HEK293 (cell line): Measurements from ENCODE around the gene FRMD3.

Experiments used
- ZBTB7A ChIP-seq: fragments of 450-650 bp; formaldehyde crosslinking; IDR thresholded peaks from 2 replicates; pipeline ENCODE4 v1.5.1; 2016; ENCODE audit warnings: low read depth, missing biosample characterization, missing genetic modification characterization
- ZEB2 ChIP-seq: fragments of 450-650 bp; formaldehyde crosslinking; IDR thresholded peaks from 2 replicates; pipeline ENCODE4 v1.5.1; 2016; ENCODE audit warnings: missing biosample characterization, missing genetic modification characterization
- TF ChIP-seq, protein P1 (sequence below): fragments of 450-650 bp; formaldehyde crosslinking; IDR thresholded peaks from 2 replicates; pipeline ENCODE4 v1.5.1; 2016; ENCODE audit warnings: missing biosample characterization, missing genetic modification characterization
- TF ChIP-seq, protein P2 (sequence below): fragments of 450-650 bp; formaldehyde crosslinking; IDR thresholded peaks from 2 replicates; pipeline ENCODE4 v1.5.1; 2016; ENCODE audit warnings: missing biosample characterization, missing genetic modification characterization

DNA sequence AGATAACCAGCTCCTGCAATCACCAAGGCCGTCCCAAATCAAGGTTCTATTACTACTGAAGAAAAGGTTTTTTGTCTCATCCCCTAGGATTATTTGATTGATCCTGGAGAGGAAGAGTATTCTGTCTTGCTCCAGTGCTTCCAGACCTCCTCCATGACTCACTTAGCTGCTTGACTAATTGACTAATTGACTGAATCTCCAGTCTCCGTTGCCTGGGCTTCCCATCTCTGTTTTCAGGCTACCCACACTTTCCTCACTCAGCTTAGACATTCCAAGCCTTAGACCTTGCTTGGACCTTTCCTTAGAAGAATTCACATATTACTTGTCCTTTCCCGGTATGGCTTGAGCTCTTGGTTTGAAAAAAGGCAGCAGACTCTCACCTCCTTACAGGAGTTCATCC, 60.6 kb downstream of the FRMD3 start:
- TF ChIP-seq, protein P1, sequence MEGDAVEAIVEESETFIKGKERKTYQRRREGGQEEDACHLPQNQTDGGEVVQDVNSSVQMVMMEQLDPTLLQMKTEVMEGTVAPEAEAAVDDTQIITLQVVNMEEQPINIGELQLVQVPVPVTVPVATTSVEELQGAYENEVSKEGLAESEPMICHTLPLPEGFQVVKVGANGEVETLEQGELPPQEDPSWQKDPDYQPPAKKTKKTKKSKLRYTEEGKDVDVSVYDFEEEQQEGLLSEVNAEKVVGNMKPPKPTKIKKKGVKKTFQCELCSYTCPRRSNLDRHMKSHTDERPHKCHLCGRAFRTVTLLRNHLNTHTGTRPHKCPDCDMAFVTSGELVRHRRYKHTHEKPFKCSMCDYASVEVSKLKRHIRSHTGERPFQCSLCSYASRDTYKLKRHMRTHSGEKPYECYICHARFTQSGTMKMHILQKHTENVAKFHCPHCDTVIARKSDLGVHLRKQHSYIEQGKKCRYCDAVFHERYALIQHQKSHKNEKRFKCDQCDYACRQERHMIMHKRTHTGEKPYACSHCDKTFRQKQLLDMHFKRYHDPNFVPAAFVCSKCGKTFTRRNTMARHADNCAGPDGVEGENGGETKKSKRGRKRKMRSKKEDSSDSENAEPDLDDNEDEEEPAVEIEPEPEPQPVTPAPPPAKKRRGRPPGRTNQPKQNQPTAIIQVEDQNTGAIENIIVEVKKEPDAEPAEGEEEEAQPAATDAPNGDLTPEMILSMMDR, result no peak
- TF ChIP-seq ZEB2, result no peak
- no peak for TF ChIP-seq ZBTB7A (tag by site-specific recombination)
- TF ChIP-seq, protein P2, sequence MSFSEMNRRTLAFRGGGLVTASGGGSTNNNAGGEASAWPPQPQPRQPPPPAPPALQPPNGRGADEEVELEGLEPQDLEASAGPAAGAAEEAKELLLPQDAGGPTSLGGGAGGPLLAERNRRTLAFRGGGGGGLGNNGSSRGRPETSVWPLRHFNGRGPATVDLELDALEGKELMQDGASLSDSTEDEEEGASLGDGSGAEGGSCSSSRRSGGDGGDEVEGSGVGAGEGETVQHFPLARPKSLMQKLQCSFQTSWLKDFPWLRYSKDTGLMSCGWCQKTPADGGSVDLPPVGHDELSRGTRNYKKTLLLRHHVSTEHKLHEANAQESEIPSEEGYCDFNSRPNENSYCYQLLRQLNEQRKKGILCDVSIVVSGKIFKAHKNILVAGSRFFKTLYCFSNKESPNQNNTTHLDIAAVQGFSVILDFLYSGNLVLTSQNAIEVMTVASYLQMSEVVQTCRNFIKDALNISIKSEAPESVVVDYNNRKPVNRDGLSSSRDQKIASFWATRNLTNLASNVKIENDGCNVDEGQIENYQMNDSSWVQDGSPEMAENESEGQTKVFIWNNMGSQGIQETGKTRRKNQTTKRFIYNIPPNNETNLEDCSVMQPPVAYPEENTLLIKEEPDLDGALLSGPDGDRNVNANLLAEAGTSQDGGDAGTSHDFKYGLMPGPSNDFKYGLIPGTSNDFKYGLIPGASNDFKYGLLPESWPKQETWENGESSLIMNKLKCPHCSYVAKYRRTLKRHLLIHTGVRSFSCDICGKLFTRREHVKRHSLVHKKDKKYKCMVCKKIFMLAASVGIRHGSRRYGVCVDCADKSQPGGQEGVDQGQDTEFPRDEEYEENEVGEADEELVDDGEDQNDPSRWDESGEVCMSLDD (tag by site-specific recombination), result no peak
